Measurements from ENCODE around the gene STARD3. TPM values are rescaled to one million over a fixed set of nuclear protein-coding genes. Genes with fewer than 3 reads are reported as not detected.

Gene STARD3
- total and polyA plus RNA-seq, 9 of the 15 experiments (the other 6 are each of a cell fraction or from before 2014, with no cell fraction given), result 0.63 to 87.0 (median 46.0) TPM

GRCh38 chr17:39696731-39697130, 59.8 kb downstream of the STARD3 start:
- no TSS peak for BruUV-seq (replicated peaks)
- Histone ChIP-seq H2AFZ (ENCODE audit: low read depth, low read length) (no peak overlapping the region), H3K9me1 (ENCODE audit: control insufficient read depth, insufficient read depth, low read length) (no peaks in the 10 kb centered on the region), H3K9me3 (replicated peaks; ENCODE audit: control insufficient read depth, insufficient read depth, low read depth, low read length) (no peaks in the 10 kb centered on the region), H3K36me3 (ENCODE audit: control insufficient read depth, insufficient read depth, low read length) (no peaks in the 10 kb centered on the region; the same call in 2 of the 3 replicates), H3K4me1 (replicated peaks in 1 of 2; ENCODE audit: control insufficient read depth in 2 of 2, insufficient read depth in 2 of 2, low read length in 2 of 2) (peaks cover 0 to 16% of the 10 kb centered on the region in 2 experiments; a peak in 2 of 5 replicates), H3K4me3 (no peak overlapping the region), H3K27ac (ENCODE audit: extremely low read depth, low read depth, low read length) (no peak overlapping the region), H4K20me1 (replicated peaks; ENCODE audit: control insufficient read depth, insufficient read depth, low read length) (no peaks in the 10 kb centered on the region), H3K27me3 (ENCODE audit: control insufficient read depth in 2 of 2, insufficient read depth in 2 of 2, low read length in 2 of 2) (no peaks in the 10 kb centered on the region; a peak in 1 of 5 replicates), H3K9ac (ENCODE audit: insufficient read depth in 1 of 2, low read depth in 2 of 2, low read length in 2 of 2) (peak overlapping the region in 1 of 2 experiments; percentile 7; a peak in 1 of 4 replicates), H3K4me2 (ENCODE audit: insufficient read depth, low read length) (no peak overlapping the region), H3K79me2 (ENCODE audit: control insufficient read depth, insufficient read depth, low read length) (no peaks in the 10 kb centered on the region)
- no peak for FAIRE-seq
- in situ Hi-C loops (cut with MboI), result no loop called here
- POLR2A ChIA-PET, result no interaction called here
- WGBS (ENCODE audit: insufficient coverage, low coverage, missing lambda C conversion rate), result 43% methylated on average over 6 of the region's 6 CpGs
- DNase-seq (ENCODE audit: extremely low read depth in 1 of 4, low spot score in 3 of 4), result no peak
- no peak for ATAC-seq
- CTCF ChIA-PET (ENCODE audit: low intra/inter-chr PET ratio), result no interaction called here
- intact Hi-C loops (cut with micrococcal nuclease), result no loop called here
- TF ChIP-seq ZNF518B (CRISPR knock-in tag; IDR thresholded peaks at IDR 0.05) (no peak), RBM14 (IDR thresholded peaks at IDR 0.05; ENCODE audit: borderline replicate concordance, insufficient read depth, low read depth, low read length) (no peak), ETV1 (tag; conservative IDR thresholded peaks at IDR 0.05; ENCODE audit: low read depth) (no peak), ZNF318 (IDR thresholded peaks at IDR 0.05; ENCODE audit: borderline replicate concordance in 1 of 2, low read depth in 1 of 2) (no peak), MTA1 (IDR thresholded peaks at IDR 0.05; ENCODE audit: borderline replicate concordance) (no peak), MLX (CRISPR knock-in tag; conservative IDR thresholded peaks at IDR 0.05) (no peak), RBM15 (IDR thresholded peaks at IDR 0.05; ENCODE audit: insufficient read depth, low read length) (no peak)
